Uterine smooth muscle cell (primary cell): Measurements from ENCODE around the gene NRG2. TPM values are rescaled to one million over a fixed set of nuclear protein-coding genes. Genes with fewer than 3 reads are reported as not detected.

ENCODE experiments used
- total RNA-seq: library from RNA; depleted of rRNA; stranded (reverse); fragments of >200 nt; gene quantifications from 2 replicates; pipeline ENCODE4 v1.2.3, GENCODE V29; 2014

Gene NRG2
- 0.37 and 0.77 TPM in 2 replicates for total RNA-seq

GRCh38 chr5:140042643-140043507, at the start of gene NRG2:
TSS of gene NRG2 (minus strand) at chr5:140043299.

Other genes starting within 250 kb of the NRG2 start
- under 0.01 and 0.12 TPM in 2 replicates for gene PSD2, start 247.5 kb downstream of the NRG2 start, total RNA-seq
- 13.8 and 22.7 TPM in 2 replicates for gene PURA, start 70.8 kb upstream of the NRG2 start, total RNA-seq
- gene IGIP, start 82.6 kb upstream of the NRG2 start, total RNA-seq, result 8.2 and 15.2 TPM in 2 replicates
- gene CYSTM1, start 131.9 kb upstream of the NRG2 start, total RNA-seq, result 9.1 and 20.1 TPM in 2 replicates